ENCODE measurements around the gene PTGES.
"Not testable (repeated sequence)": the region's sequence is repeated elsewhere in the genome, so short reads cannot be mapped to it uniquely, and the experiment has no call there.

The PTGES gene

DNA sequence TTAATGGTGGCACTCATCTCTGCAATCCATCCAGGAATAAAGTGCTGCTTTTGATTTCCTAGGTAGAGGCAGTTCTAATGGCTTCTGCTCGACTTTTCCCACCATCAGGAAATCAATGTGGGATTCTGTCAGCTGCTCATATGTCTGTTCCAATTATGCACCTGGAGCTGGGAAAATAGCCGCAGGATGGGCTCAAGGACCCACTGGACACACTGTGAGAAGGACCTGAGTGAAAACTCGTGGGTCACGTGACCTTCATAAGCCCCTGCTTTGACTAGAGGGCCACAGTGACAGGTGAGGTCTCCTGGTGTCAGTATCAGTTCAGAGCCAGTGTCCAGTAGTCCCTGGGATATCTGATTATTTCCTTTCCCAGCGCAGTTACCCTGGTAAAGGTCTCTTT lies 17.9 kb upstream of the PTGES start:
- DNase-seq (ENCODE audit: low read depth in 2 of 2) = no peak

DNA sequence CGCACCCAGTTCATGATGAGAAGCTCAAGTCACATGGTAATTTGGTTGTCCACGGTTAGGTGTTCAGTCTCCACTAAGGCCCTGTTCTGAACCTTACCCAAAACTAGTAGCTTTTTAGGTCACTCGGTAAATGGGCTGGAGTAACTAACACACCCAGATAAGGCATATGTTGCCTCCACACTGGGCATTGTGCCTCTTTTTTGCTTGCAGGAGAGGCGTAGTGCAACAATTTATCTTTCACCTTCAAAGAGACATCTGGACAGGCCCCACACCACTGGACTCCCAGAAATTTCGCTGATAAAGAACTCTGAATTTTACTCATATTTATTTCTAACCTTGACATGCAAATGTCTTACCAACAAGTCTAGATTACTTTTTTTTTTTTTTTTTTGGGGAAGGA lies 16.8 kb upstream of the PTGES start:
- no peak for DNase-seq (ENCODE audit: low read depth in 2 of 2)

DNA sequence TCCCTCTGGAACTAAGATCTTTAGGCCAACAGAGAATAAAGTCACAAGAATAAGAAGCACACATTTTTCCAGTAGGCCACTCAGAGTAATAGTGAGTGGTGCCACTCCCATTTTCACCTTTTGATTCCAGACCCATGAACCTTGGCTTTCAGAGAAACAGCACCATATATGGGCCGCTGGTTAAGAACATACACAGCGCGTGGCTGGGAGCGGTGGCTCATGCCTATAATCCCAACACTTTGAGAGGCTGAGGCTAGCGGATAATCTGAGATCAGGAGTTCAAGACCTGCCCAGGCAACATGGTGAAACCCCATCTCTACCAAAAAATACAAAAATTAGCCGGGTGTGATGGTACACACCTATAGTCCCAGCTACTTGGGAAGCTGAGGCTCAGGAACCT lies 15.6 kb upstream of the PTGES start:
- DNase-seq (ENCODE audit: low read depth in 2 of 2) = no peak

DNA sequence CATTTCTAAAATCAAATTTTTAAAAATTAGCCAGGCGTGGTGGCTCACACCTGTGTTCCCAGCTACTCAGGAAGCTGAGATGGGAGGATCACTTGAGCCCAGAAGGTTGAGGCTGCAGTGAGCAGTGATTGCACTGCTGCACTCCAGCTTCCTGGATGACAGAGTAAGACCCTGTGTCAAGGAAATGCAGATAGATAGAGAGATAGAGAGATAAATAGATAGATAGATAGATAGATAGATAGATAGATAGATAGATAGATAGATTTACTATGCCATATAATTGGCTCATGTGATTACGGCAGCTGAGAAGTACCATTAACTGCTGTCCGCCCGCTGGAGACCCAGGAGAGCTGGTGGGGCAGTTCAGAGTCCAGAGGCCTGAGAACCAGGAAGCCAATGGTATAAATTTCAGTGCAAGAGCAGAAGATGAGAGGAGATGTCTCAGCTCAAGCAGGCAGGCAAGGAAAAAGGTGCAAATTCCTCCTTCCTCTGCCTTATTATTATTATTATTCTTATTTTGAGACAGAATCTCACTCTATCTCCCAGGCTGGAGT lies 13.0 kb upstream of the PTGES start:
- DNase-seq (ENCODE audit: low read depth in 2 of 2) = no peak

DNA sequence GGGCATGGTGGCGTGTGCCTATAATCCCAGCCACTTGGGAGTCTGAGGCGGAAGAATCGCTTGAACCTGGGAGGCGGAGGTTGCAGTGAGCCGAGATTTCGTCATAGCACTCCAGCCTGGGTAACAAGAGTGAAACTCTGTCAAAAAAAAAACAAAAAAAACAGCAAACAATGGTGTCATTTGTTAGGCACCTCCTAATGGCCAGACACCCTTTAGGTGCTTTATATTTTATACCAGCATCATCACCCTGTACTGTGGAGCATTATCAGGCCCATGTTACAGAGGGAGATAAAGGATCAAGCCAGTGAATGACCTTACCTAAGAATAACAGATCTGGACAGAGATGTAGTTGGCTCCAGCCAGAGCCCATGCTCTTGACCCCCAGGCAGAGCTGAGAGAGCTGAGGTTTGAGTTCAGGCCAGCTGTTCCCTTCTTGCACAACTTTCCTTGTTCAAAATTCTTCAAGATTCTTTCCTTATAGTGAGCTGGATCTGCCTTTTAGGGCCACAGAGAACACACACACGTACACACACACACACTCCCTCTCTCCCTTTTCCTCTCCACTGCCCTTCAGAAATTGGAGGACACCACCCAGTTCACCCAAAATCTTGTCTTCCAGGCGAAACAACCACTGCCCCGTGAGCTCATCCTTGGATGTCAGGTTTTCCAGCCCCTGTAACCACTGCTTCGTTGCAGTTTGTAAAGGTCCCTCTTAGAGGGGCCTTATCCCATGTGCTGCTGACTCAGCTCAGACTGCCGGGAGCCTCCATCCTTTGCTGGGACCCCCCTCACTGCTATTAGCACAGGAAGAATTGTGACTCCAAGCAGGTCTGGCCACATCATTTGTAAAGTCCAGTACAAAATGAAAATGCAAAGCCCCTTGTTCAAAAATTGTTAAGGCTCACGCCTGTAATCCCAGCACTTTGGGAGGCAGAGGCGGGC lies 10.4 kb upstream of the PTGES start:
- no peak for DNase-seq (ENCODE audit: low read depth in 2 of 2)

DNA sequence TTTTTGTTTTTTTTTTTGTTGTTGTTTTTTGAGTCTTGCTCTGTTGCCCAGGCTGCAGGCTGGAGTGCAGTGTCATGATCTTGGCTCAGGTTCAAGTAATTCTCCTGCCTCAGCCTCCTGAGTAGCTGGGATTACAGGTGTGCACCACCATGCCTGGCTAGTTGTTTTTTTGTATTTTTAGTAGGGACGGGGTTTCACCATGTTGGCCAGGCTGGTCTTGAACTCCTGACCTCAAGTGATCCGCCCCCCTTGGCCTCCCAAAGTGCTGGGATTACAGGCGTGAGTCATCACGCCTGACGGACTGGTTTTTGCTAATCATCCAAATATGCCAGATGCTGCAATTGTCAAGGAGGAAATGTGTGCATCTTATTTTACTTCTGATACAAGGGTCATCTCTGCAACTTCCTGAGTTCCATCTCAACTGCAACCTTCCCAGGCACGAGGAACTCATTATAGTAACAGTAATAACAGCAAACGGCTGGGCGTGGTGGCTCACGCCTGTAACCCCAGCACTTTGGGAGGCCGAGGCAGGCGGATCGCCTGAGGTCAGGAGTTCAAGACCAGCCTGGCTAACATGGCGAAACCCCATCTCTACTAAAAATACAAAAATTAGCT lies 9.6 kb upstream of the PTGES start:
- DNase-seq (ENCODE audit: low read depth in 2 of 2) = not testable (repeated sequence)

DNA sequence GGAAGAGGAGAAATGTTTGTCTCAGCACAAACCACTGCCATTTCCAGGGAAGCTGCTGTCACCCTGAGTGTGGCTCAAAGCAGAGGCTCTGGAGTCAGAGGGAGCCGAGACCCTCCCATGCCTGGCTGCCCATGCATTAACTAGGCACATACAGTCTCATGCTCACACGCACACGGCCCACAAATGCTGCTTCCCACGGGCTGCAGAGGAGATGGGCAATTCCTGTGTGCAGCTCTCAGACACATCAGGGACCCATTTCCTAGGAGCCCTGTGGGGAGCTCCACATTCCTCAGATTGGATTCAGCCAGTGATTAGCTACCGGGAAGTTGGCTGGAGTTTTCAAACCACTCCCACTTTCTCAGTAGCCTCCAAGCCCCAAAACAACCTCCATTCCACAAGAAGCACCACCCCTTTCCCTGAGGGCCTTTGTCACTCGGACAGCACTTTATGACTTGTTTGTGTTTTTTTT lies 9.1 kb upstream of the PTGES start:
- DNase-seq (ENCODE audit: low read depth in 2 of 2) = no peak

DNA sequence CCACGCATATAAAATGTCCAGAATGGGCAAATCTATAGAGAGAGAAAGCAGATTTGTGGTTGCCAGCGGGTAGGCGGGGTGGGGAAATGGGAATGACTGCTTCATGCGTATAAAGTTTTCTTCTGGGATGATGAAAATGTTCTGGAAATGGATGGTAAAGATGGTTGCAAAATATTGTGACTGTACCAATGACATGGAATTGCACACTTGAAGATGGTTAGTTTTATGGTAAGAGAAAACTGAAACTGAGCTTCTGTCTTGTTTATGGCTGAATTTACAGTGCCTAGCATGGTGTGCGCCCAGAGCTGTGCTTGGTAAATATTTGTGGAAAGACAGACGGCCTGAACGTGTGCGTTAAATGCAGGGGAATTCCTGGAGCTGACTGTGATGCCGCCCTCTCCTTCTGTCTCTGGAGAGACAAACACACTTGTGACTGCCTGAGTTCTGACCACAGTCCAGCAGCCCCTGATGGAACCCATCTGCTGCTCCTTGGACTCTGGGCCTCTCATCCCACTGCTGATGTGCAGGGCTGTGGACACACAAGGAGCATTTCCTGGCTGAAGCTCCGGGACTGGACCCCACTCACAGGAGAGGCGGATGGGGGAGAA lies 8.6 kb upstream of the PTGES start:
- no peak for DNase-seq (ENCODE audit: low read depth in 2 of 2)

DNA sequence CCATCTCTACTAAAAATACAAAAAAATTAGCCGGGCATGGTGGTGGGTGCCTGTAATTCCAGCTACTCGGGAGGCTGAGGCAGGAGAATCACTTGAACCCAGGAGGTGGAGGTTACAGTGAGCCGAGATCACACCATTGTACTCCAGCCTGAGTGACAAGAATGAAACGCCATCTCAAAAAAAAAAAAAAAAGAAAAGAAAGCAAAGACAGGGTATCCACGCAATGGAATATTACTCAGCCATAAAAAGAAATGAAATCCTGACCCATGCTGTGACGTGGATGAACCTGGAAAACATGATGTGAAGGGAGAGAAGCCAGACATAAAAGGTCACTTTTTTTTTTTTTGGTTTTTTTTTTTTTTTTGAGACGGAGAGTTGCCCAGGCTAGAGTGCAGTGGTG lies 7.9 kb upstream of the PTGES start:
- DNase-seq (ENCODE audit: low read depth in 2 of 2) = not testable (repeated sequence)

DNA sequence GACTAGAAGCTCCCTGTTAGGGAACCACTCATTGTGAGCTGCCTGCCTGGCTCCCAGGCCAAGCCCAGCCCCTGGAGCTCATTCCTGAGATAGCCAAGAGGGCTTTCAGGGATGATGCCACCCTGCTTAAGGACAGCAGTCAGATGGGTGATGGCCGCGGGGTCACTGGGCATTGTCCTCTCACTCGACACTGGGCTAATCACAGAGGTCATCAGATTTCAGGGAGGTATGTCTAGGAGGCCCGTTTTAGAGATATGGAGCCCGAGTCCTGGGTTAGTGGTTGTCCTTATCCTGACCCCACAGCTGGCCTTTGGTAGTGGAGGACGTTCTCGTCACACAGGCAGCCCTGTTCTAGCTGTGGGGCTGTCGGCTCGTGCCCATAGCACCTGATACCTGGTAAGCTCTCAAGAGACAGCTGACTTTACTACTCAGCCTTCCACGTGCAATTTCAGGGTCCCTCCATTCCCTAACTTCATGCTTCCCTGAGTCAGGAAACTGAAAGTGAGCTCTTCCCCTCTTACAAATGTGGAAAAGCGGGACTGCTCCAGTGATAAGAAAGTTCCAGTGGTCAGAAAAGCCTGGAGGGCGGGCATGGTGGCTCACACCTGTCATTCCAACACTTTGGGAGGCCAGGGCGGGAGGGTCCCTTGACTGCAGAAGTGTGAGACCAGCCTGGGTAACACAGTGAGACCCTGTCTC lies 7.1 kb upstream of the PTGES start:
- no peak for DNase-seq (ENCODE audit: low read depth in 2 of 2)

DNA sequence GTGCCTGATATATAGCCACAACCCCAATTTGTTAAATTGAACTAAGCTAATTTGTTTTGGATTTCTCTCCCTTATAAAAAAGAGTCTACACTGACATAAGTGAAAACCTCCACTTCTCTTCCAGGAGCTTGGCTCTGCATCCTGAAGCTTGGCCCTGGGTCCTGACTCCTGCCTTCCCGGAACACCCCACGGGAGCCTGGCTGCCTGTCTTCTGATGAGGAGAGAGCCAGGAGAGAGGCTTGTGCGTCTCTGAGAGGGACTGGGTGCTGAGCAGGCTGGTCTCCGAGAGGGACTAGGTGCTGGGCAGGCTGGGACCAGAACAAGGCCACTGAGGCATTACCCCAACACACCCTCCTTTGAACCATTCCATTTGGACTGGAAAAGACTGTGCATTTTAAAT lies 6.5 kb upstream of the PTGES start:
- DNase-seq (ENCODE audit: low read depth in 2 of 2) = no peak

DNA sequence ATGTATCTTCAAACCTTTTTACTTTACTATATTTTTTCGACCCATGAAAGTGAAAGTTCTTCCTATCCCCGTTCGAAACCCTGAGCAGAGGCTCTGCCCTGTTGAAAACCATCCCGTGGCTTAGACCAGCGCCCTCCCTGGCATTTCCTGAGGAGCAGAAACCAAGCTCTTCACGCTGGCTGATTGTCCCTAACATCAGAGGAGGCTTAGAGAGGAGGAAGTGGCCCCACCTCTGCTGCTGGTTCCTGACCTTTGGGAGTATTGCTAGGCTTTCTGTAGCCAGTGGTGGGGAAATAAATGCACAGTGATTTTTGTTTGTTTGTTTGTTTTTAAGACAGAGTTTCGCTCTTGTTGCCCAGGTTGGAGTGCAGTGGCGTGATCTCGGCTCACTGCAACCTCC lies 4.2 kb upstream of the PTGES start:
- DNase-seq (ENCODE audit: low read depth in 2 of 2) = no peak

DNA sequence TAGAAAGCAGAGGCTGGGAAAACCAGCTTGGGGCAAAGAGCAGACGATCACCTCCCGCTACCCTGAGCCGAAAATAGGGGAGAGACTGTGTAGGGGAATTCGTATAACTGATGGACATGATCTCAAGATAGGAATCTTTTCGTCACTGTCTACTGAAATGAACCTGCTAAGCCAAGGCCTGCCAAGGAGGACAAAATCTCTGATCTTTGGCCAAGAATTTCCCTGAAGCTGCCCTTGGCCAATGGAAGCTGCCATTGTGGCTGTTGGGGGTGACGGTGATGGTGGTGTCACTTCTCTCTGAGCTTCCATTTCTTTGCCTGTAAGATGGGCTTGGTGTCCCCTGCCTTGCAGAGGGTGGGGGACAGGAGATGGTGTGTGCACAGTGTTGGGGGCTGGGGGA lies 3.3 kb upstream of the PTGES start:
- no peak for DNase-seq (ENCODE audit: low read depth in 2 of 2)

DNA sequence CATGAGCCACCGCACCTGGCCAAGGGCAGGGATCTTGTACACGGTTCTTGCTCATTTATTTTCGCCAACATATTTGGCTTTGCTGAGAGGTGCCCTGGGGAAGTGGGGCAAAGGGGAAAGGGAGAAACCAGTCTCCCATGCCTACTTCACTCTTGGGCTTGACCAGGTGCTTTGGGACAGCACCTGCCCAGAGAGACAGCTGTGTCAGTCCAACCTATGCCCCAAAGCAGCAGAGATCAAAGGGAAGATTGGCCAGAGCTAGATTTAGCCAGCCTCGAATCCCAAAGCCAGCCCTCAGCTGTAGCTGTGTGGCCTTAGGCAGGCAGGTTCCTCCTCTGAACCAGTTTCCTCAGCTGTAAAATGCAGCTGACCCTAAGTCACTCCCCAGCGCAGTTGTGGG lies 2.3 kb upstream of the PTGES start:
- no peak for DNase-seq (ENCODE audit: low read depth in 2 of 2)

DNA sequence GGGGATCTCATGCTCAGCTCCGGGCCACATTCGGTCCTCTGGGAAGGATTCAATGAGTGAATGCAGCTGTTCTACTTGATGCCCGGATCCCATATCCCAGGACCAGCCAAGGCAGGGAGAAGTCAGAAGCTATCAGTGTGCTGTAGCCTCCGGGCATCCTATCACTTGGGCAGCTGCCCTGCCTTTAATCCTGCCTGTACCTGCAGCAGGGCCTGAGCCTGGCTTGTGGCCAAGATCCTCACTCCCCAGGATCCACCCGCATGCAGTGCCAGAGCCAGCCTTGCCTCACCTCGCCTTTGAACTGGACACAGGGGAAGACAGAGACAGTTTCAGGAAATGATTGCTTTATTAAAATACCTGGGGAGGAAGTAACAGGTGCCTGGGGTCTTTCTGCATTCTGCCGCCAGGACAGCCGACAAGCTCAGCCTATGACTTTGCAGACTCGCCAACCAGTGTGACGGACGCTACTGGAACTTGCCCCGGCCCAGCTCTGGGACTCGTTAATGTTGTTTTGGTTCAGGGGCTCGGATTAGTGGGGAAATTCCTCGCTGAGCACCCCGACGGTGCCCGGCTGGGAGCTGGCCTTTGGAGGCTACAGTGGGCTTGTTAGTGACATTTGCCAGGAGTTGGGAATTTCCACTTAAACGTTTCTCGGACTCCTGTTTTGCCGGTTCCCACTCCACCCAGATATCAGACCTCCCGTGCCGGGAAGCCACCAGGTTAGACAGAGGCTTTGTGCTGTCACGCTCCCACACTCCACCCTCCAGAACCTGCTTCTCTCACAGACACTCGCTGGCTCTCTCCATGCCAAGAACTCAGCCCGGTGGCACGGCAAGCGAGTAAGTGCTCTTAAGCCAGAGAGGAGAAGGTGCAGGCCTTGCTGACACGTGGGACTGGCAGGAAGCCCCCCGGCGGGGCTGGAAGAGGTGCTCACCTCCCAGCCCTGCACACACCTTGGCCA lies 721 bp downstream of the PTGES start:
- no peak for DNase-seq (ENCODE audit: low read depth in 2 of 2)

DNA sequence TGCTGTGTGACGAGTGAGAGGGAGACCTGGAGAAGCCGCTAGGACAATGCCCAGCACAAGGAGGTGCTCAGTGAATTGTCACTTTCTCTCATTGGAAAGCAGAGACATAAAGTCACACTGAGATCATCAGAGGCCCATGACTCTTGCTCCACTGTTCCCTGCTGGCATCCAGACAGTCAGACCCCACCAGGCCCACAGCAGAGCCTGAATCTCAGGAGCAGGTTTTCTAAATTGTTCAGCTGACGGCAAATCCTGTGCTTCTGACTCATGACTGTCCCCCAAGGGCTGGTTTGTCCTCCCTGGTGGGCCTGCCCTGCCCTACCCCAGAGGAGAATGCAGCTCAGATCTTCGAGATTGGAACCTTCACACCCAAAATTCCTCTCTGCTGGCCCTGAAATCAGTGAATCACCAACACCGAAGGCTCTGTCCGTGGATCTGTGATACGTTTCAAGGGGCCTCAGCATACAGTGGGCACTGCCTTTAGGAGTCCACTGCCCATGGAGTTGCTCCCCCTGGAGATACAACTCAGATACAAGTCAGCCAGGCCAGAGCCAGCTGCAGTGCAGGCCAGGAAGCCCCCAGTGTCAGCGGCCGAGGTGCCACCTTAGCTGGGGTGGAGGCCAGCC lies 2.7 kb downstream of the PTGES start:
- DNase-seq (ENCODE audit: low read depth in 2 of 2) = no peak

DNA sequence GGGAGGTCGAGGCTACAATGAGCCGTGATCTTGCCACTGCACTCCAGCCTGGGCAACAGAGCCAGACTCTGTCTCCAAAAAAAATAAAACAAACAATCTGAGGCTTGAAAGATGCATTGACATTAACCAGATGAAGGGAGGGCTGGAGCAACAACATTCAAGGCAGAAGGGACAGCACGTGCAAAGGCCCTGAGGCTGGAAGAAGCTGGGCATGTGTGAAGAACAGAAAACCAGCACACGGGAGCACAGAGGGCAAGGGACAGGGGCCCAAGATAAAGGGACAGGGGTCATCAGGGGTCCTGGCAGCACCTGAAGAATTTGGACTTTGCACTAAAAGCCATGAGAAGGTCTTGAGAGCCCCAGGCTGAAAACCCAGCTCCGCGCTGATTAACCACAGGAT lies 3.3 kb downstream of the PTGES start:
- no peak for DNase-seq (ENCODE audit: low read depth in 2 of 2)

DNA sequence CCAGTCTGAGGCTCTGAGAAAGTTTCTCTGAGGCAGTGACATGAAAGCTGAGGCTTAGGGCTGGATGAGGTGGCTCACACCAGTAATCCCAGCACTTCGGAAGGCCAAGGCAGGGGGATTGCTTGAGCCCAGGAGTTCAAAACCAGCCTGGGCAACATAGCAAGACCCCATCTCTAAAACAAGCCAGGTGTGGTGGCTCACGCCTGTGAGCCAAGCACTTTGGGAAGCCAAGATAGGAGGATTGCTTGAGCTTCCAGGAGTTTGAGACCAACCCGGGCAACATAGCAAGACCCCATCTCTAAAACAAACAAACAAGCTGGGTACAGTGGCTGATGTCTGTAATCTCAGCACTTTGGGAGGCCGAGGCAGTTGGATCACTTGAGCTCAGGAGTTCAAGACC lies 3.8 kb downstream of the PTGES start:
- DNase-seq (ENCODE audit: low read depth in 2 of 2) = not testable (repeated sequence)

DNA sequence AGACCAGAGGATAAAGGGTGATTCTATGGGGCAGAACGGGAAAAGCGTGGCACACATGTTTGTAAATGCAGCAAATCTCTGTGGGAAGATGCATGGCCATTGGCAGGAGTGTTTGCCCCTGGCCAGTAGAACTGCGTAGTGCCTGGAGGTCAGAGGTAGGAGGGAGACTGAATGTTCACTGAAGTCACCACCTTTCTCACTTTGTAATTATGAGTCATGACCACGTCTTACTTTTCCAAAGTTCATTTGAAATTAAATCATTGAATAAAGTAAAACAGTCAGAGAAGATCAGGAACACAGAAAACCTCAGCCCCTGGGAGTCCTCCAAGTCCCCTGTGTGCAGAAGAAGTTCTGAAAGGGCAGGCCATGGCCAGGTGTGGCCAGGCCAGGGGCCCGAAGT lies 4.6 kb downstream of the PTGES start:
- no peak for DNase-seq (ENCODE audit: low read depth in 2 of 2)

DNA sequence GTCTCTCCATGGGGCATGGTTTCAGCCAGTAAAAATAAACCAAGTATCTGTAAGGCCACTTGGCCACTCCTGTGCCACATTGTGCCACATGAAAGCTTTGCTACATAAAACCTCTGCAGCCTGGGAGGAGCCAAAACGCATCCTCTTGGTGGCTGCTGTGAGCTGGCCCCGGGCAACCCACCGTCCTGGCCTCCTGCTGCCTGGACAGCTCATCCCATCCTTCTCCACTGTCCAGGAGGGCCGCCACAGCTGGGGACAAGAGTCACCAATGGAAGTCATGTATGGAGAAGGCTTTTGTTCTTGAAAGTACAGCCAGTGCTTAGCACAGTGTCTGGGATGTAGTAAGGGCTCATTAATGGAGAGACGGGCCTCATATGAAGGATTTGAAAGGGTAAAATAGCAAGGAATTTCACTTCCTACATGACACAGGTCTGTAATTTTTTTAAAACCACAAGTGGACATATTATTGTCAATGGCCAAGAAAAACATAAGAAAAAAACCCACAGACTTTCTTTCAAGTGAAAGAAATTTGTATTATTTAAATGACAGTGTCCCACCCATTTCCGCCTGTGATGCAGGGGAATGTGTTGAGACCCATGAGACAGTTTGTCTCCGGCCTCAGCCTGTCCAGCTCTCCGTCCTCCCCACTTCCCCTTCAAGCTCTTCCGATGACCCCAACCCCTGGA lies 6.6 kb downstream of the PTGES start:
- DNase-seq (ENCODE audit: low read depth in 2 of 2) = no peak

All from stimulated activated CD8-positive, alpha-beta memory T cell treated with anti-CD3 and anti-CD28 coated beads, Interleukin-2, amount 100 ng/mL, for 1 hour (primary cell).